ENCODE measurements around the gene MFSD2A. TPM values are rescaled to one million over a fixed set of nuclear protein-coding genes. Genes with fewer than 3 reads are reported as not detected.

The MFSD2A gene
- total RNA-seq, 3 donors from 2014 or later, result 3.0 to 61.5 (median 7.9) TPM

DNA sequence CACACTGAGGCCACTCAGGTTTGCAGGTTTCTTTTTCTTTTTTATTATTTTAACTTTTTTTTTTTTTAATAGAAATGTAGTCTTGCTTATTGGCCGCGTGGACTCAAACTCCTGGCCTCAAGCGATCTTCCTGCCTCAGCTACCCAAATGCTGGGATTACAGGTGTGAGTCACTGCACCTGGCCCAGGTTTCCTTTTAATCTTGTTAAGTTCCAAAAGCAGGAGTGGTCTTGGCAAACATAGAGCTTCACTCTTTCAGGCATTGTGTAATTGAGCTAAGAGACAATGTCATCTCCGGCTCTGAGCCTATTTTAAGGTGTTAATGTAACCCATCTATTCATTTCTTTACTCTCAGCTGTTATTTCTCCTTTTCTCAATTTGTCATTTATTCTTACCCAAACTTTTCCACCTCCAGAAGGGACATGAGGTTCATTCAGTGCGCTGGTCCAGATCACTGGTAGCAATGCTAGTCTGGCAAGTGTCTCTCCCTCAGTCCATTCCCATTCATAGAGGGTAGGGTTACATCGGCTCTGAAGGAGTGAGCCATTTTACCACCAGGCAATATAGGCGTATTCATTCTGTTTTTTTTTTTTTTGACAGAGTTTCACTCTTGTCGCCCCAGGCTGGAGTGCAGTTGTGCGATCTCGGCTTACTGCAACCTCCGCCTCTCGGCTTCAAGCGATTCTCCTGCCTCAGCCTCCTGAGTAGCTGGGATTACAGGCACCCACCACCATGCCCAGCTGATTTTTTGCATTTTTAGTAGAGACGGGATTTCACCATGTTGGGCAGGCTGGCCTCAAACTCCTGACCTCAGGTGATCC, 11.3 kb upstream of the MFSD2A start:
- Histone ChIP-seq H3K4me1 (no peaks in the 10 kb centered on the region), H3K27ac (peak overlapping the region in 1 of 2 donors; percentile 11), H3K9me3 (no peaks in the 10 kb centered on the region), H3K27me3 (no peaks in the 10 kb centered on the region), H3K36me3 (no peaks in the 10 kb centered on the region), H3K4me3 (no peak overlapping the region)
- TF ChIP-seq, protein P1, sequence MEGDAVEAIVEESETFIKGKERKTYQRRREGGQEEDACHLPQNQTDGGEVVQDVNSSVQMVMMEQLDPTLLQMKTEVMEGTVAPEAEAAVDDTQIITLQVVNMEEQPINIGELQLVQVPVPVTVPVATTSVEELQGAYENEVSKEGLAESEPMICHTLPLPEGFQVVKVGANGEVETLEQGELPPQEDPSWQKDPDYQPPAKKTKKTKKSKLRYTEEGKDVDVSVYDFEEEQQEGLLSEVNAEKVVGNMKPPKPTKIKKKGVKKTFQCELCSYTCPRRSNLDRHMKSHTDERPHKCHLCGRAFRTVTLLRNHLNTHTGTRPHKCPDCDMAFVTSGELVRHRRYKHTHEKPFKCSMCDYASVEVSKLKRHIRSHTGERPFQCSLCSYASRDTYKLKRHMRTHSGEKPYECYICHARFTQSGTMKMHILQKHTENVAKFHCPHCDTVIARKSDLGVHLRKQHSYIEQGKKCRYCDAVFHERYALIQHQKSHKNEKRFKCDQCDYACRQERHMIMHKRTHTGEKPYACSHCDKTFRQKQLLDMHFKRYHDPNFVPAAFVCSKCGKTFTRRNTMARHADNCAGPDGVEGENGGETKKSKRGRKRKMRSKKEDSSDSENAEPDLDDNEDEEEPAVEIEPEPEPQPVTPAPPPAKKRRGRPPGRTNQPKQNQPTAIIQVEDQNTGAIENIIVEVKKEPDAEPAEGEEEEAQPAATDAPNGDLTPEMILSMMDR (IDR thresholded peaks at IDR 0.05), result no peak
- TF ChIP-seq POLR2A (IDR thresholded peaks at IDR 0.05) (no peak), POLR2AphosphoS5 (IDR thresholded peaks at IDR 0.05) (no peak)
- DNase-seq (ENCODE audit: low spot score in 2 of 2), result peak in 1 of 2 donors; percentile 79
- intact Hi-C loops (cut with DNase I; ENCODE audit: low total_unique reads), result no loop called here

DNA sequence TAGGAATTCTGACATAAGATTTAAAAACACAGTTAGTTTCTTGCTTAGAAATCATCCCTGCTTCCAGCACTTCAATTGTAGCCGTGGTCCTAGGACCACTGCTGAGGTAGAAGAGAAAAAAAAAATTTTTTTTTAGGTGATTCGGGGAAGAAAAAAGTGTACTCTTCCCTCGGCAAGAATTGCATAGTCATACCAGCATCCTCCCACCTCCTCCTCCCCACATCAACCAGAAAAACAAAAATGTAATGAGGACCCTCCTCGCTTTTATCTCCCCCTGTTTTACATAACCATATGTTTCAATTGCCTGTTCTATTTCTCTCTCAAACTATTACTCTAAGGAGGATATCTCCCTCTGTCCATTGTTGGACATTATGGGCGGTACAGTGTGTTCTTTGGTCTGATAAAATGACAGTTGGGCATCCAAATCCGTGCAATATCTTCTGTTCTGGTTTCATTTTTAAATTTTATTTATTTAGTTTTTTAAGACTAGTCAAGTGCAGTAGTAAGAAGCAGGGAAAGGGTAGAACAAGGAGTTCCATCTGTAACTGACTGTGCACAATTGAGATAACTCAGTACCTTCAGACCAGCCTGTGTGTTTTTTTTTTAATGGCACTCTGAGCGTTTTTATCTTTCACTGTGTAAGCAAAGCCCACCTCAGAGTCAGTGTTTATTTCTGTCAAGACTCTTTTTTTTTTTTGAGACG, 10.4 kb upstream of the MFSD2A start:
- Histone ChIP-seq H3K4me1 (no peaks in the 10 kb centered on the region), H3K27me3 (no peaks in the 10 kb centered on the region), H3K9me3 (no peaks in the 10 kb centered on the region), H3K4me3 (no peak overlapping the region), H3K27ac (no peak overlapping the region), H3K36me3 (no peaks in the 10 kb centered on the region)
- DNase-seq (ENCODE audit: low spot score in 2 of 2), result no peak
- intact Hi-C loops (cut with DNase I; ENCODE audit: low total_unique reads), result no loop called here
- no peak for TF ChIP-seq POLR2A (IDR thresholded peaks at IDR 0.05)
- TF ChIP-seq, protein P1 (IDR thresholded peaks at IDR 0.05), result no peak
- no peak for TF ChIP-seq POLR2AphosphoS5 (IDR thresholded peaks at IDR 0.05)

DNA sequence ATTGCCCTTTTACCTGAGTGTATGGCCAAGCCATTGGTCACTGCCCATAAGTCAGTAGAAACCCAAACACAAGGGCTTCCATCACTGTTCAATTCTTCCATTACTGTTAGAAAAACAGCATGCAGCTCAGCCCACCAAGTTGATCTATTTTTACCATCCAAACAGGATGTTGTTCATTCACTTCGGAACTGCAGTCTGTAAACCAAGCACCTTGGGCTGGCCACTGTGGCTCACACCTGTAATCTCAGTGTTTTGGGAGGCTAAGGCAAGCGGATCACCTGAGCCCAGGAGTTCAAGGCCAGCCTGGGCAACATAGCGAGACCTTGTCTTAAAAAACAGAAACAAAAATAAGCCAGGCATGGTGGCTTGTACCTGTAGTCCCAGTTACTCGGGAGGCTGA, 8.7 kb upstream of the MFSD2A start:
- TF ChIP-seq POLR2A (IDR thresholded peaks at IDR 0.05) (no peak), POLR2AphosphoS5 (IDR thresholded peaks at IDR 0.05) (no peak)
- TF ChIP-seq, protein P1 (IDR thresholded peaks at IDR 0.05), result no peak
- no peak overlapping the region for H3K27ac ChIP-seq
- H3K36me3 ChIP-seq, result no peaks in the 10 kb centered on the region
- H3K4me1 ChIP-seq, result no peaks in the 10 kb centered on the region
- no peak for DNase-seq (ENCODE audit: low spot score in 2 of 2)
- no peak overlapping the region for H3K4me3 ChIP-seq
- H3K9me3 ChIP-seq, result no peaks in the 10 kb centered on the region
- intact Hi-C loops (cut with DNase I; ENCODE audit: low total_unique reads), result no loop called here
- H3K27me3 ChIP-seq, result no peaks in the 10 kb centered on the region

DNA sequence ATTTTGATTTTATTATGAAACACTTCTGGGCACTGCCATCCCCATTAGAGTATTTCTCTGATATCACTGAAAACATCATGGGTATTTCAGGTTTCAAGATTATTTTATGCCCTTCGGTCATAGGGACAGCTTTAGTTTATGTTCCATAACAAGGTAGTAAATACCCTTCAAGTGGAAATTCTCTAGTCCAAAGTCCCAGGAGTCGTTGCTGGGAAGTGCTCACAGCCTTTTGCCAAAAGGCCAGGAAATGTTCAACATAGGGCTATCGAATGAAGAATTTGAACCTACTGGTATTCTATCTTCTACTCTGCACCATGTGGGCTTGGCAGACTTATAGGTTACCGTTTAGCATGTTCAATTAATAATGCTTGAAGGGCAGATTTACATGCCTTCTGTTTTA, 7.7 kb upstream of the MFSD2A start:
- H3K27me3 ChIP-seq, result no peaks in the 10 kb centered on the region
- H3K27ac ChIP-seq, result no peak overlapping the region
- H3K4me1 ChIP-seq, result no peaks in the 10 kb centered on the region
- TF ChIP-seq POLR2A (IDR thresholded peaks at IDR 0.05), result no peak
- TF ChIP-seq, protein P1 (IDR thresholded peaks at IDR 0.05), result no peak
- TF ChIP-seq POLR2AphosphoS5 (IDR thresholded peaks at IDR 0.05), result no peak
- H3K4me3 ChIP-seq, result no peak overlapping the region
- intact Hi-C loops (cut with DNase I; ENCODE audit: low total_unique reads), result no loop called here
- no peaks in the 10 kb centered on the region for H3K36me3 ChIP-seq
- no peaks in the 10 kb centered on the region for H3K9me3 ChIP-seq
- no peak for DNase-seq (ENCODE audit: low spot score in 2 of 2)

DNA sequence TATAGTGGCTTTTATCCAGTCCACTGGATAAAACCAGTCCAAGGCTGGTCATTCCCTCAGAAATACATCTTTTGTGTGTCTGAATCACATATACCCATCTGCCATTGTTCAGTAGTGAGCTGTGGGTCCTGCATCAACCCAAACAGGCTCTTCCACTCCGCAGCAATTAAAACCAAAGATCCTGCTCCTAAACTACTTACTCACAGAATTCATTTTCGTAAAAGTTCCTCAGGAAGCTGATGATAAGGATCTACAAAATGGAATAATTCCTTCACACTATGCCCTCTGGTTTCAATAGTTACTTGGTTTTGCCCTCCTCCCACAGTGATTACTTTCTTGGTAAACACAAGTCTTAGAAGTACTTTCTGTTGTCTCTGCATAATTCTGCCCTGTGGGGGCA, 5.1 kb upstream of the MFSD2A start:
- DNase-seq (ENCODE audit: low spot score in 2 of 2), result no peak
- Histone ChIP-seq H3K36me3 (no peaks in the 10 kb centered on the region), H3K4me3 (no peak overlapping the region), H3K27ac (peak overlapping the region in 1 of 2 donors; percentile 38), H3K9me3 (no peaks in the 10 kb centered on the region), H3K4me1 (no peaks in the 10 kb centered on the region), H3K27me3 (no peaks in the 10 kb centered on the region)
- no peak for TF ChIP-seq POLR2AphosphoS5 (IDR thresholded peaks at IDR 0.05)
- TF ChIP-seq, protein P1 (IDR thresholded peaks at IDR 0.05), result no peak
- no peak for TF ChIP-seq POLR2A (IDR thresholded peaks at IDR 0.05)
- intact Hi-C loops (cut with DNase I; ENCODE audit: low total_unique reads), result no loop called here
